Kidney capillary endothelial cell (primary cell): ENCODE data around the gene DZIP1L.
A peak's percentile ranks its signal among the peaks of the same experiment; 100 is the strongest.
"Not testable (repeated sequence)": the region's sequence is repeated elsewhere in the genome, so short reads cannot be mapped to it uniquely, and the experiment has no call there.

ENCODE experiments used
- DNase-seq: peaks from one replicate; pipeline ENCODE4 v3.0.0-alpha.2; 2018; ENCODE audit warnings: low spot score

The DZIP1L gene, protein sequence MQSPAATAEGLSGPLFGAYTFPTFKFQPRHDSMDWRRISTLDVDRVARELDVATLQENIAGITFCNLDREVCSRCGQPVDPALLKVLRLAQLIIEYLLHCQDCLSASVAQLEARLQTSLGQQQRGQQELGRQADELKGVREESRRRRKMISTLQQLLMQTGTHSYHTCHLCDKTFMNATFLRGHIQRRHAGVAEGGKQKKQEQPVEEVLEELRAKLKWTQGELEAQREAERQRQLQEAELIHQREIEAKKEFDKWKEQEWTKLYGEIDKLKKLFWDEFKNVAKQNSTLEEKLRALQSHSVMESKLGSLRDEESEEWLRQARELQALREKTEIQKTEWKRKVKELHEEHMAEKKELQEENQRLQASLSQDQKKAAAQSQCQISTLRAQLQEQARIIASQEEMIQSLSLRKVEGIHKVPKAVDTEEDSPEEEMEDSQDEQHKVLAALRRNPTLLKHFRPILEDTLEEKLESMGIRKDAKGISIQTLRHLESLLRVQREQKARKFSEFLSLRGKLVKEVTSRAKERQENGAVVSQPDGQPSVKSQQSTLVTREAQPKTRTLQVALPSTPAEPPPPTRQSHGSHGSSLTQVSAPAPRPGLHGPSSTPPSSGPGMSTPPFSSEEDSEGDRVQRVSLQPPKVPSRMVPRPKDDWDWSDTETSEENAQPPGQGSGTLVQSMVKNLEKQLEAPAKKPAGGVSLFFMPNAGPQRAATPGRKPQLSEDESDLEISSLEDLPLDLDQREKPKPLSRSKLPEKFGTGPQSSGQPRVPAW

GRCh38 chr3:138114988-138115971, at the start of gene DZIP1L:
DZIP1L (minus strand) TSS chr3:138115608; CDS start chr3:138103971, 11,637 bp downstream.
- DNase-seq, result peak; percentile 55

GRCh38 chr3:138165061-138165460, 49.7 kb upstream of the DZIP1L start:
- DNase-seq, result no peak

DNA sequence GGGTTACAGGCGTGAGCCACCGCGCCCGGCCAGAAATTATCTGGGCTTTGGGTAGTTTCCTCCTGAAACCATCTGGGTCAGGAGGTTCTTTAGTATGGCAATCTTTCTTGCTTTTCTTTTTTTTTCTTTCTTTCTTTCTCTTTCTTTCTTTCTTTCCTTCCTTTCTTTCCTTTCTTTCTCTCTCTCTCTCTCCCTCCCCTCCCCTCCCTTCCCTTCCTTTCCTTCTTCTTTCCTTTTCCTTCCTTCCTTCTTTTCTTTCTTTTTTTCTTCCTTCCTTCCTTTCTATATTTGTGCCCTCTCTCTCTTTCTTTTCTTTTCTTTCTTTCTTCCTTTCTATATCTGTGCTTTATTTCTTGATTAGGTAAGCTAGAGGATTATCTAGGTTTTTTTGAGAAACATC, 42.3 kb upstream of the DZIP1L start:
- DNase-seq, result no peak

DNA sequence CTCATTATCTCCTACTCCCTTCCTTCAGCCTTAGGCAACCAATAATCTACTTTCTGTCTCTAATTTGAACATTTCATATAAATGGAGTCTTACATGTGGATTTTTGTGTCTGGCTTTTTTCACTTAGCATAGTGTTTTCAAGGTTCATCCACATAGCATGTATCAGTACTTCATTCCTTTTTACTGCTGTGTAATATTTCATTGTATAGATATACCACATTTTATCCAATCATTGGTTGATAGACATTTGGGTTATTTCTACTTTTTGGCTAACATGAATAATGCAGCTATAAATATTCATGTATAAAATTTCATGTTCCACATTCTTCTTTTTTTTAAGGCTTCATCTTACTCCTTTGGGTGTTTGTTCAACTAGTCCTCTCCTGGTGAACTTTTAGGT, 39.1 kb upstream of the DZIP1L start:
- no peak for DNase-seq

GRCh38 chr3:138148503-138148902, 33.1 kb upstream of the DZIP1L start:
- no peak for DNase-seq

GRCh38 chr3:138142181-138142580, 26.8 kb upstream of the DZIP1L start:
- not testable (repeated sequence) for DNase-seq

DNA sequence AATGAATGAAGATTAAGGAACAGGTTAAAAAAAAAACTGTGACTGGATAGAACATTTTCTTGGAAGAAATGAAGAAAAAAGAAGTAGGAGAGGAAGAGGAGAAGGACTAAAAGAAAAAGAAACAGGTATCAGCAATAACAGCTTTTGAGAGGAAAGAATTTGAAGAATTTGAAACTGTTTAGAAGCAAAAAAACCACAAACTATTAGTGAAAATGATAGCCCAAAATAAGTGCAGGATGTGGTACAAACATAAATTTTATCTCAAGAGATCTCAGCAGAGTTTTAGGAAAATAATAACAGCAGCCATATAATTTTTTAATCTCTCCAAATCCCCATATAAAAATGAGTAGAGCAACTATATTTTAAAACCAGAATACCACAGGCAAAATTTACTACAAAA, 25.5 kb upstream of the DZIP1L start:
- DNase-seq, result no peak

DNA sequence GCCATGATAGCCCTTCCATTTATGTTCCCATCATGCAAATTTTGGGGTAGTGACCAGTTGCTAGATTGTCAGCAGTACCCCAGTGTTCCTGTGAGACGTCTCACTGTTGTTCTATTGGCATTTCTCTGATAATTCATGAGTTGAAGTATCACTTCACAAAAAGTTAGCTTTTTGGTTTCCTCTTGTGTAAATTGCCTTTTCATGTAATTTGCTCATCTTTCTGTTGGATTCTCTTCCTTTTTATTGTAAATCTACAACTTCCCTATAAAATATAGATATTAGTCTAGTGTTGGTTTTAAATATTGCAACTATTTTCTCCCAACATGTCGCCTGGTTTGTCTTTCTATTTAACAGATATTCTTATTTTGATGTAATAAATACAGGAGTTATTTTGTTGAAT, 24.3 kb upstream of the DZIP1L start:
- no peak for DNase-seq

DNA sequence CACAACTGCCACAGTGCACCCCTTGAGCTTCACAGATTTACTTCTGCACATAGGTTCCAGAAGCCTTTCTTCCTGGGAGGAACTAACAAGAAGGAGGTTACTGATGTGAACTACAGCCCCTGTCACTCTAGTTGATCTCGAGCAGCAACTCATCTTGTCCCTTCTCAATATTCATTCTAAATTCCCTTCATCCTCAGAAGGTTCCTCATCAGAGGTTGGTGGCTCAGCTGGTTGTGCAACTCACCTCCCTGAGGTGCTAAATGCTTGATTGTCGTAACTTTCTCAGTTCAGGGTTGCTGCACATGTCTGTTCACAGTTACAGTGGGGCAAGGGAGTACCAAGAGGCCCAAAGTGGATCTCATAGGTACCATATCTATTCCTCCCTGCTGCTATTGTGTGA, 22.5 kb upstream of the DZIP1L start:
- no peak for DNase-seq

GRCh38 chr3:138136201-138136600, 20.8 kb upstream of the DZIP1L start:
- DNase-seq, result no peak

GRCh38 chr3:138135833-138136194, 20.4 kb upstream of the DZIP1L start:
- DNase-seq, result no peak

DNA sequence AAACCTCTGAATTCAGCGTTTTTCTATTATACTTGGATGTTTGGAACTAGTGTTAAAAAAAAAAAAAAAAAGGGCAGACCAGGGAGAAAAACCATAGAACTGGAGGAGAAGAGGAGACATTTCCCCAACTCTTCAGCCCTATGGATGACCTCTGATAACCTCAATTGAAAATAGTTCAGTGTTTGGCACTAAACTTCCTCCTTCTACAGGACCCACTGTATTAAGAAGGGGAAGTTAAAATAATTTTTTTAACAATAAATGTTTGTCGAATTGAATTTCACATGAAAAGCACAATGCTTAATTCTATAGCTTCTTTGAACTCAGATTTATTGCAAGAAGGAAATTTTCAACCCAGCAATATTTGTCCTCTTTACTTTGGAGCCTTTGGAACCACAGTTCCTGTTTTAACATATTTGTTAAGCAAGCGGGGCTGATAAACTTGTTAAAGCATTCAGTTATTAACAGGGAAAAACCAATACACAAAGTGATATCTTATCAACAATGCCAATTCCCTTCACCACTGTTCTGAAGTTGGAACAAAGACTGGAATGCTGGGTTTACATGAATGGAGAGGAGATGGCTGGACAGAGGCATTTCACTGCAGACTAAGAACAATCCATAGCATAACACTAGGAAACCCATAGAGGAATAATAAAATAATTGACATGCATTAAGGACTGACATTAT, 19.9 kb upstream of the DZIP1L start:
- DNase-seq, result no peak

DNA sequence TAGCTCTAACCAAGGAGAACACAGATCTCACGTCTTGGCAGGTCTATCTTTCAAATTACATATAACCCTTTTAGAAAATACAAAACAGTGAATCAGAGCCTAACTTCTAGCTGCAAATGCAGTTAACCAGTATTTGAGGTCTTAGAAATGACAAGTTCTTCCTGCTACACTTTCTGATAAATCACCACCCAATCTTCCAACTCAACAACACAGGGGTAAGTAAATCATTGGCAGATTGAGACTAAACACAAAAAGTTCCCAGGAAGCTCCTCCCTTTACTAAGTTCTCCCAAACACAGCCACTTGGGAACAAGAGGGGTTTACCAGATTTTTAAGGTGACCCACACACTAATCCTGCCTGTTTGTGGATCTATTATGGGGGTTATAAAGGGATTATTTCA, 16.8 kb upstream of the DZIP1L start, which contains the start of gene A4GNT:
Gene A4GNT, minus strand, starts transcription at position 152 of the 400 bp plus-strand sequence. CDS start 1,134 bp downstream, outside the sequence.
- DNase-seq, result no peak

- DNase-seq, result no peak
Observed at GRCh38 chr3:138127636-138128365, 12.4 kb upstream of the DZIP1L start.

- no peak for DNase-seq
Observed at GRCh38 chr3:138125548-138126221, 10.3 kb upstream of the DZIP1L start.

DNA sequence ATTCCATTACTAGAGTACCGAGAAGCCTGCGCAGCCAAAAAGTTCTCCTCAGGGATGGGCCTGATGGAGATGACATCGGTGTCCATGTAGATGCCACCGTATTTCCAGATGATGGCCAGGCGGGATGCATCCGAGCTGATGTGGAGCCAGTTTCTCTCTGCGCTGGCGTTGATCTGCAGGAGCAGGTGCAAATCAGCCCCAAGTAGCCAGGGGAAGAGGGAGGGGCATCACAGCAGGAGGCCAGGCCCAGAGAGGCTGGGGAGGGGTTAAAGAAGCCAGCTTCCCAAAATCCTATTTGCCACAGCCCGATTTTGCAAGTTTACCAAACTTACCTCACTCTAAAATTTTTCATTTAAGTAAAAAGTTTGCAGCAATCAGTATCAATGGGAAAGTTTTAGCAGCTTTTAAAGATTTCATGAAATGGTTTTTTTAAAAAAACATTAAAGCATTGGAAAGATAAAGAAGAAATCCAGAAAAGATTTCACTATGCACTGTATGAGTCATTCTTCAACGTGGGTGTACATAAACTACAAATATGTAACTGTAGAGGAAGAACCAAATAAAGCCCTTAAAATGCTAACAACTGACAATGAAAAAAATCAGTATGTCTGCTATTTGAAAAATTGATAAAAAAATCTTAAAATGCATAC, 9.4 kb upstream of the DZIP1L start:
- DNase-seq, result no peak

DNA sequence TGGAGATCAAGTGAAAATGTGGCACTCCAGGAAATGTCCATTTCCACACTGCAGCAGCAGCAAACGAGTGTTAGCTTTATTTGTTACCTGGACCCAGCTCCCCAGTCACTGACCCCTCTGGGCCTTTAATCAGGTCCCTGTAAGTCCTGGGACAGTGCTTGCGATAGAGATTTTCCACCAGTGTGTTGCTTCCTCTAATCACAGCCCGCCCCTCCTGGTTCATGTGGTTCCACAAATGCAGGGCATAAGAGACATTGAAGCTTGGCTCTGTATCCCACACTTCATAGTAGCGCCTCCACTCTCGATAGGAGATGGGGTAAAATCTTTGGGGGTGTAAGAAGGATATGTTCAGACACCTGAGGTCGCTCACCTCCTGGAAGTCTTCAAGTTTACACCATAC, 8.8 kb upstream of the DZIP1L start:
- no peak for DNase-seq

- DNase-seq, result no peak
Observed at GRCh38 chr3:138119423-138119766, 4.0 kb upstream of the DZIP1L start.

- peak; percentile 54 for DNase-seq
Observed at GRCh38 chr3:138118612-138119422, 3.4 kb upstream of the DZIP1L start.
